Activated T-cell treated with anti-CD3 and anti-CD28 coated beads, Interleukin-2, amount 50 U/mL, for 24 hours (primary cell): Measurements from ENCODE around the gene VASH2.
"Not testable (repeated sequence)": the region's sequence is repeated elsewhere in the genome, so short reads cannot be mapped to it uniquely, and the experiment has no call there.

Experiments
- DNase-seq: peaks from one replicate; pipeline ENCODE4 v3.0.0-alpha.2; 2020
- H3K27ac Mint-ChIP-seq: 2 replicates; pipeline ENCODE4 v1.8.0; 2020; ENCODE audit warnings: mild to moderate bottlenecking, mixed read lengths
- H3K27me3 Mint-ChIP-seq: 2 replicates; pipeline ENCODE4 v1.8.0; 2020; ENCODE audit warnings: mixed read lengths
- H3K36me3 Mint-ChIP-seq: 2 replicates; pipeline ENCODE4 v1.8.0; 2020; ENCODE audit warnings: low read depth, mixed read lengths
- H3K4me1 Mint-ChIP-seq: 2 replicates; pipeline ENCODE4 v1.8.0; 2020; ENCODE audit warnings: low read depth, mixed read lengths
- H3K4me3 Mint-ChIP-seq: 2 replicates; pipeline ENCODE4 v1.8.0; 2020; ENCODE audit warnings: mild to moderate bottlenecking, moderate library complexity, mixed read lengths
- H3K9me3 Mint-ChIP-seq: 2 replicates; pipeline ENCODE4 v1.8.0; 2020; ENCODE audit warnings: mixed read lengths

Gene VASH2

DNA sequence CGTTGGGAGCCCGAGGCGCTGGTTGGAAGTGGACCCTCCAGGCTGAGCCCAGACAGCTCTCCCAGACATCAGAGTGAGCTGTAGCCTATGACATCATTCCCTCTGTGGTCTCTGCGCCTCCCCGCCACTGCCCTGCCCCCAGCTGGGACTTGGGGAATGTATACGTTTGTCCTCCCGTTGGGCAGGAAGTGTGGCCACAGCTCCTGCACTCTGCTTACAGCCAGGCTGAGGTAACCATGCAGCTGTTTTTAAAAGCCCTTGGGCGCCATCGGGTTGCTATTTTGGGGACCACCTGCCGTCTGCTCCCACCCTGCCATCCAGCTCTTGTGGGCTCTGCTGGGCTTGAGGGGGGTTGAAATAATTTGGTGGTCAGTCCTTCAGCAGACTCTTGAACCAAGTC lies 7.8 kb downstream of the VASH2 start:
- H3K4me3 Mint-ChIP-seq, result no peak overlapping the region
- DNase-seq, result no peak
- no peak overlapping the region for H3K27ac Mint-ChIP-seq
- H3K4me1 Mint-ChIP-seq, result no peaks in the 10 kb centered on the region
- H3K9me3 Mint-ChIP-seq, result no peaks in the 10 kb centered on the region
- H3K27me3 Mint-ChIP-seq, result peaks cover 48% of the 10 kb centered on the region
- no peaks in the 10 kb centered on the region for H3K36me3 Mint-ChIP-seq

DNA sequence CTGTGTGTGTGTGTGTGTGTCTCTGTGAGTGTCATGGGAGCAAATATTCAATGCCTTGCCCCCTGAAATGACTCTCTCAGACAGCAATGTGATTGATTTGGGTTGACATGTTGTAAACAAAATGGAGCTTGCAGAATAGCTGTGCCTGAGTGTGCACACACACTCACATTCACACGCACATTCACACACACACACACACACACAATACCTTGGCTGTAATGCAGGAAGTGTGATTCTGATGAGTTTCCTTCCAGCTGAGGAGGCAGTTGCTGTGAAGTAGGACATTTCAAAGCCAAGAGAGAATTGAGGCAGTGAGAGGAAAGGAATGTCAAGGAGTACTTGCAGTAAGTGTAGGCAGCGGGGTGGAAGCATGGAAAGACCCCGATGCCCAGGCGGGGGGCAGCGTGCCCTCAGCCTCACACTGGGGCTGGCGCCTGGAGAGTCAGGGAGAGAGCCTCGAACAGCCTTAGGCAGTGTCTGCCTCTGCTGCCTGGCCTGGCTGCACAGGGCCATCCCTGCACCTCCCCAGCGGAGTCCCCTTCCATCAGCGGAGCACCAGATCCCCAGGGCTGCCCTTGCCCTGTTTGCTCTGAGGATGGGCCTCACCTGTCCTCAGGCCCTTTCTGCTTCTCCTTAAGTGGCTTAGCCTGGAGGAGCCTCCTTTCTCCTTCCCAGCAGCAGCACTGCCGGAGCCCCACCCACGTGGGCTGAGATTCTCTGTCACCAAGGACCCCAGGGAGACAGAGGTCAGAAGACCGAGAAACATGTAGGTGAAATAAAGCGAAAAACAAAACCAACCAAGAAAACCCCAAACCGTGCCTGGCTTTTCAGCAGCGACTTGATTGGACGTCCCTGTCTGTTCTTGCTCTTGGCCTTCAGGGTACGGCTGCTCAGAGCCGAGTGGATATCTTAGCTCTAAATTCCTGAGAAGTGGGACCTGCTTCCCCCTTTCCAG lies 9.2 kb downstream of the VASH2 start:
- H3K36me3 Mint-ChIP-seq, result no peaks in the 10 kb centered on the region
- H3K27ac Mint-ChIP-seq, result no peak overlapping the region
- peaks cover 39% of the 10 kb centered on the region for H3K27me3 Mint-ChIP-seq
- no peak for DNase-seq
- no peaks in the 10 kb centered on the region for H3K9me3 Mint-ChIP-seq
- H3K4me3 Mint-ChIP-seq, result no peak overlapping the region
- H3K4me1 Mint-ChIP-seq, result no peaks in the 10 kb centered on the region

GRCh38 chr1:212960932-212961331 lies 10.6 kb downstream of the VASH2 start:
- Mint-ChIP-seq H3K9me3 (no peaks in the 10 kb centered on the region), H3K4me1 (no peaks in the 10 kb centered on the region), H3K36me3 (no peaks in the 10 kb centered on the region), H3K4me3 (no peak overlapping the region), H3K27me3 (peaks cover 35% of the 10 kb centered on the region), H3K27ac (no peak overlapping the region)
- no peak for DNase-seq

GRCh38 chr1:212962509-212962908 lies 12.2 kb downstream of the VASH2 start:
- H3K36me3 Mint-ChIP-seq, result no peaks in the 10 kb centered on the region
- no peaks in the 10 kb centered on the region for H3K9me3 Mint-ChIP-seq
- no peaks in the 10 kb centered on the region for H3K4me1 Mint-ChIP-seq
- no peak for DNase-seq
- peaks cover 35% of the 10 kb centered on the region for H3K27me3 Mint-ChIP-seq
- H3K4me3 Mint-ChIP-seq, result no peak overlapping the region
- no peak overlapping the region for H3K27ac Mint-ChIP-seq

DNA sequence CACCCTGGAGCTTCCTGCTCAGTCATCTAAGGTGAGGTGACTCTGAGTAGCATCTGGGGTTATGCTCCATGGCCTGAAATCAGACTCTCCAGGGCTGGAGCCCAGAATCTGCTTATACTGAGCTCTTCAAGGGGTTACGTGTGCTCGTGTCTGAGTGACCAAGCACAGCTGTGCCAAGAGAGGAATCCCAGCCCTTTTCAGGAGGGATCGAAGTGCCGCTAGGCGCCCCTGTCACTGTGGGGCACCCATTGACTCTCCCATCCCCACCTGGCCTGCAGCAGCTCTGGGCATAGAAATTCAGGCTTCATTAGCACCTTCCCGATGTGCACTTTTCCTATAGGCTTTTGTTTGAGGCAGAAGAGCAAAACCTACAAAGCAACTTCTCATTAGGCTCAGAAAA lies 13.8 kb downstream of the VASH2 start:
- Mint-ChIP-seq H3K27ac (no peak overlapping the region), H3K4me1 (no peaks in the 10 kb centered on the region), H3K36me3 (no peaks in the 10 kb centered on the region), H3K9me3 (no peaks in the 10 kb centered on the region), H3K27me3 (peaks cover 42% of the 10 kb centered on the region), H3K4me3 (no peak overlapping the region)
- DNase-seq, result no peak

DNA sequence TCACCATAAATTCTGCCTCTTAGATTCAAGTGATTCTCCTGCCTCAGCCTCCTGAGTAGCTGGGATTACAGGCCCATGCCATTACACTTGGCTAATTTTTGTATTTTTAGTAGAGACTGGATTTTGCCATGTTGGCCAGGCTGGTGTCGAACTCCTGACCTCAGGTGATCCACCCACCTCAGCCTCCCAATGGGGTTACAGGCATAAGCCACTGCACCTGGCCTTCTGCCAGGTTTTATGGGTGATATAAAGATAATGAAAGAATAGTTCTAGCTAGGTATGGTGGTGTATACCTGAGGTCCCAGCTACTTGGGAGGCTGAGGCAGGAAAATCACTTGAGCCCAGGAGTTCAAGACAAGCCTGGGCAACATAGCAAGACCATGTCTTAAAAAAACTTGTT lies 14.7 kb downstream of the VASH2 start:
- not testable (repeated sequence) for H3K4me3 Mint-ChIP-seq, H3K9me3 Mint-ChIP-seq, DNase-seq, H3K4me1 Mint-ChIP-seq, H3K36me3 Mint-ChIP-seq, H3K27ac Mint-ChIP-seq
- H3K27me3 Mint-ChIP-seq, result peaks cover 45% of the 10 kb centered on the region

- no peaks in the 10 kb centered on the region for H3K36me3 Mint-ChIP-seq
- no peak overlapping the region for H3K4me3 Mint-ChIP-seq
- H3K27me3 Mint-ChIP-seq, result peaks cover 44% of the 10 kb centered on the region
- H3K4me1 Mint-ChIP-seq, result no peaks in the 10 kb centered on the region
- H3K27ac Mint-ChIP-seq, result no peak overlapping the region
- no peaks in the 10 kb centered on the region for H3K9me3 Mint-ChIP-seq
- no peak for DNase-seq
Measured at GRCh38 chr1:212966616-212967015, 16.3 kb downstream of the VASH2 start.

DNA sequence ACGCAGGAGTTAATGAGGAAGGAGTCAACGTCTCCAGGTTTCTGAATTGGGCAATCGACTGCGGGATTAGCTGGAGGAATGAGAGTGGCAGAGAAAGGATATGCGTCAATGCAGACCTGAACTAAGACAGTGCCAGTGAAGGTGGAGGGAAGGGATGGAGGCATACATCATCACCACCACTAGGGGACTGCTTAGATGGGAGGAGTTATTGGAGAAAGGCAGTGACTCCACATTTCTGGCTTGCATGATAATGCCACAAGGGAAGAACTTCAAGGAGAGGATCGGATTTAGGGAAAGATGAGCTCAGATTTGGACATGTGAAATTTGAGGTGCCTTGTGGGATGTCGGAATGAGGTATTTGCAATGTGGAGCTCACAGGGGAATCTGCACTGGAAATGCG lies 17.5 kb downstream of the VASH2 start:
- Mint-ChIP-seq H3K4me3 (no peak overlapping the region), H3K27ac (no peak overlapping the region), H3K9me3 (no peaks in the 10 kb centered on the region), H3K36me3 (no peaks in the 10 kb centered on the region), H3K27me3 (peaks cover 41% of the 10 kb centered on the region), H3K4me1 (no peaks in the 10 kb centered on the region)
- no peak for DNase-seq

- no peaks in the 10 kb centered on the region for H3K4me1 Mint-ChIP-seq
- DNase-seq, result no peak
- H3K36me3 Mint-ChIP-seq, result no peaks in the 10 kb centered on the region
- no peaks in the 10 kb centered on the region for H3K9me3 Mint-ChIP-seq
- no peak overlapping the region for H3K4me3 Mint-ChIP-seq
- no peak overlapping the region for H3K27ac Mint-ChIP-seq
- H3K27me3 Mint-ChIP-seq, result peaks cover 41% of the 10 kb centered on the region
Measured at GRCh38 chr1:212968368-212968863, 18.1 kb downstream of the VASH2 start.

GRCh38 chr1:212970085-212970484 lies 19.7 kb downstream of the VASH2 start:
- Mint-ChIP-seq H3K27ac (no peak overlapping the region), H3K9me3 (no peaks in the 10 kb centered on the region), H3K27me3 (peaks cover 34% of the 10 kb centered on the region), H3K4me3 (no peak overlapping the region), H3K4me1 (no peaks in the 10 kb centered on the region), H3K36me3 (no peaks in the 10 kb centered on the region)
- DNase-seq, result no peak

DNA sequence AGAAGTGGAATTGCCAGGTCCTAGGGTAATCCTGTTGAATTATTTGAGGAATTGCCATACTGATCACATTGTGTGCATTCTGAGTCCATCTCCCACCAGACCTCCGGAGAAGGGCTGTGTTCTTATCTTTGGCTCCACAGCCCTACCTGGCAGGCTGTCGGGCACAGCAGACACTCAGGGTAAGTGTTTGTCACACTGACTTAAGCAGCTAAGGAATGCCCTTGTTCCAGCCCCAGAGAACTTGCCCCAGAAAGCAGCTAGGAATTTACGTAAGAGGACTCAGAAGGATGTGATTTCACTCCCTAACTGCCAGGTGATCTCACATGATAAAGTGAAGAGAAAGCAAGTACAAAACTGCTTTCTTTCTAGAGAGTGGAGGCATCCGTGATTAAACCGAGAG lies 21.0 kb downstream of the VASH2 start:
- Mint-ChIP-seq H3K36me3 (no peaks in the 10 kb centered on the region), H3K27ac (no peak overlapping the region), H3K9me3 (no peaks in the 10 kb centered on the region), H3K4me3 (no peak overlapping the region), H3K27me3 (peaks cover 25% of the 10 kb centered on the region), H3K4me1 (no peaks in the 10 kb centered on the region)
- DNase-seq, result no peak

DNA sequence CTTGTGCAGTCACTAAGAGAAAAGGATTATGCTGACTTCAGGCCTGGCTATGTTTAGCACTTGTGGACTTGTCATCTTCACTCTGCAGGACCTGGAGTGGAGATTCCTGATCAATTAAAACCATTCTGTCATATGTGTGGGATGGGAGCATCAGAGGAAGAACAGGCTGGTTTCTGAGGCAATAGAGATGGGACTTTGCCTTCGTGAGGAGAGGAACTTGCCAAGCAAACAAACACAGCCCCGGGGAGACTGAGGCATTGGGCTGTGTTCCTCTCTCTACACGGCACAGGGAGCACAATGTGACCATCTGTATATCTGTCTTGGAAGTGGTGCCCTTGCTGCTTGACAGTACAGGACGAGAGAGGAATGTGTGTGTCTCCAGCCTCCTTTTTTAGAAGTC lies 23.1 kb downstream of the VASH2 start:
- Mint-ChIP-seq H3K27ac (no peak overlapping the region), H3K9me3 (no peaks in the 10 kb centered on the region), H3K4me1 (peaks cover 6% of the 10 kb centered on the region), H3K4me3 (no peak overlapping the region), H3K27me3 (peaks cover 12% of the 10 kb centered on the region), H3K36me3 (no peaks in the 10 kb centered on the region)
- DNase-seq, result no peak

- Mint-ChIP-seq H3K27me3 (peaks cover 13% of the 10 kb centered on the region), H3K36me3 (no peaks in the 10 kb centered on the region), H3K9me3 (no peaks in the 10 kb centered on the region), H3K4me3 (no peak overlapping the region), H3K27ac (no peak overlapping the region), H3K4me1 (peaks cover 10% of the 10 kb centered on the region)
- no peak for DNase-seq
Measured at GRCh38 chr1:212973899-212974298, 23.6 kb downstream of the VASH2 start.

GRCh38 chr1:212974711-212975110 lies 24.4 kb downstream of the VASH2 start:
- Mint-ChIP-seq H3K4me3 (no peak overlapping the region), H3K27me3 (peaks cover 9% of the 10 kb centered on the region), H3K4me1 (peaks cover 18% of the 10 kb centered on the region), H3K36me3 (no peaks in the 10 kb centered on the region), H3K9me3 (no peaks in the 10 kb centered on the region), H3K27ac (no peak overlapping the region)
- DNase-seq, result no peak

DNA sequence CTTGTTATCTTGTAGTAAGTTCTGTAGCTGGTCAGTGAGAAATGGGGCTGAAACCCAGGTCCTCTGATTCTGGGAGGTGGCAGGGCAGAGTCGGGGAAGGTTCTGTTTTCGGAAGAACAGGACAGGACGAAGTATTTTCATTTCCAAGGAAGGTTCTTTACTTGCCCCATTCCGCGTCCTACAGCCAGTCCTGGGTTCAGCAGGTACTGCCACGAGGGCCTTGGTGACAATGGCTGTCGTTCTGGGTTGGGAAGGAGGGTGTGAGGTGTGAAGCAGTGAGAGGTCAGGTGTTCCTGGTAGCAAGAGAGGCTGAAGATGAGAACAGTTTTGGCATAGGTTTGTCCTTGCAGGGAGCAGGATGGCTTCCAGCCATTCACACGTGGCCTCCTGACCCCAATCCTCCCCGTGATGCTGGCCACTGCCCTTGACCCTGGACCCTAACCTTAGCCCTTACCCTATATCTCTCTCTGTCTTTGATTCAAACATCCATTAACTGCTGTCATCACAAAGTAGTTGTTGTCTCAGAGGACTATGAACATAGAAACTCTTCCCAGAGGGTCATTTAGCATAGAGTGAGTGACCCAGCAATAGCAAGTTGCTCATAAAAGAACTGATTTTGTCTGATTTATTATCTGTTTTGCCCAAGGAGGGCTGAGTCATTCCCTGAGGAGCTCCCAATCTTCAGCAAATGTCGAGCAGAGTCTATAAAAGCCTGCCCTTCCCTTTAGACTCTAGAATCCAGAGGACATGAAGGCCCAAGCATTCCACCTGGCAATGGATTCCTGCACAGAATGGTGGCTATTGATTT lies 25.0 kb downstream of the VASH2 start:
- Mint-ChIP-seq H3K9me3 (no peaks in the 10 kb centered on the region), H3K27me3 (peaks cover 5% of the 10 kb centered on the region), H3K36me3 (no peaks in the 10 kb centered on the region), H3K4me1 (peaks cover 24% of the 10 kb centered on the region), H3K4me3 (no peak overlapping the region), H3K27ac (no peak overlapping the region)
- no peak for DNase-seq
